RKO (cell line): Measurements from ENCODE around the gene FGFR4.

Experiments
- DNase-seq: peaks from one replicate; pipeline ENCODE4 v3.0.0-alpha.2; 2016; ENCODE audit warnings: low spot score

FGFR4 gene

GRCh38 chr5:177085985-177086653 lies 596 bp upstream of the FGFR4 start:
- no peak for DNase-seq

DNA sequence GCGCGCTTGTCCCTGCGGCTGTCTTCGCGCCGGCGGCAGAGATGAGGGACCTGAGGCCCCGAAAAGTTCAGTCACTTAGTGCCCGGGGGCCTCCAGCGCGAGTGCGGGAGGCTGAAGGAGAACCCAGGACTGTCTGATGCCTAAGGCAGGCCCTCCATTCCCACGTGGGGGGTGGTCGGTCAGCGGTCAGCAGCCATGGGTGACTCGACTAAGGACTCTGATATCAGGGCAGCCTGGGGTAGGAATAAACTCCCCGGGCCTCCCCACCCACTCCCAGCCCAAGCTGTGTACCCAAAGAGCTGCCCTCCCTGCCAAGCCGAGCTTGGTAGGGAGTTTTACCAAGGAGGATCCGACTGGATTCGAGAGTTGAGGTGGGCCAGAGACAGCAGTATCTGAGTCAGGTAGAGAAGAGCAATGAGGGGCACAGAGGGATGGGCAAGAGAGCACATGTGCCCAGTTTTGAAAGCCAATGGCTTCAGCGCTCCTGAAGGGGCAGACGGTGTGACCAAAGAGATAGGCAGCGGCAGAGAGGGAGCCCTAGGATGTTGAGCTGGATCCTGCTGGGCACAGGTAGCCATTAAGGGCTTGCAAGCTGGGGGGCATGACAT lies 787 bp downstream of the FGFR4 start:
- no peak for DNase-seq

DNA sequence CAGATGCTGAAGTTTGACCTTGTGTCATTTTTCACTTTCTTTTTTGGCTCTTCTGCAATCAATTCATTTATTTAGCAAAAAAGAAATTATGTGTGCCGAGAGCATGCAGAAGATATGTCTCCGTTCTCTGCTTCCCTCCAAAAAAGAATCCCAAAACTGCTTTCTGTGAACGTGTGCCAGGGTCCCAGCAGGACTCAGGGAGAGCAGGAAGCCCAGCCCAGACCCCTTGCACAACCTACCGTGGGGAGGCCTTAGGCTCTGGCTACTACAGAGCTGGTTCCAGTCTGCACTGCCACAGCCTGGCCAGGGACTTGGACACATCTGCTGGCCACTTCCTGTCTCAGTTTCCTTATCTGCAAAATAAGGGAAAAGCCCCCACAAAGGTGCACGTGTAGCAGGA lies 2.4 kb downstream of the FGFR4 start:
- DNase-seq = no peak

DNA sequence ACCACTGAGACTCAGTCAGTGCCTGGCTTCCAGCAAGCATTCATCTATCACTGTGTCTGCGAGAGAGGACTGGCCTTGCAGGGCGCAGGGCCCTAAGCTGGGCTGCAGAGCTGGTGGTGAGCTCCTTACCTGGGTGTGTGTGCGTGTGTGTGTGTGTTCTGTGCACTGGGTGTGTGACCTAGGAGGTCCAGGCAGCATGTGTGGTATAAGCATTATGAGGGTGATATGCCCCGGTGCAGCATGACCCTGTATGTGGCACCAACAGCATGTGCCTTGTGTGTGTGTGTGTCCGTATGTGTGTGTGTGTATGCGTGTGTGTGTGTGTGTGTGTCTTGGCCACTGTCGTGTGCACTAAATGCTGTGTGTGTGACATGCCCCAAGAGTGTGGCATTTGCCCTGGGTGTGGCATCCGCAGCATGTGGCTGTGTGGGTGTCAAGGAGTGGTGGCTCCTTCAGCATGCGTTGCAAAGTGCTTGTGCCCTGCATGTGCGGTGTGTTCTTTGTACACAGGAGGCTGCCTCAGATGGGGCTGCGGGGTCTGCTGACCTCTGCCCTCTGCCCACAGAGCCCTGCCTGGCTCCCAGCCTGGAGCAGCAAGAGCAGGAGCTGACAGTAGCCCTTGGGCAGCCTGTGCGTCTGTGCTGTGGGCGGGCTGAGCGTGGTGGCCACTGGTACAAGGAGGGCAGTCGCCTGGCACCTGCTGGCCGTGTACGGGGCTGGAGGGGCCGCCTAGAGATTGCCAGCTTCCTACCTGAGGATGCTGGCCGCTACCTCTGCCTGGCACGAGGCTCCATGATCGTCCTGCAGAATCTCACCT lies 3.3 kb downstream of the FGFR4 start:
- DNase-seq = no peak

DNA sequence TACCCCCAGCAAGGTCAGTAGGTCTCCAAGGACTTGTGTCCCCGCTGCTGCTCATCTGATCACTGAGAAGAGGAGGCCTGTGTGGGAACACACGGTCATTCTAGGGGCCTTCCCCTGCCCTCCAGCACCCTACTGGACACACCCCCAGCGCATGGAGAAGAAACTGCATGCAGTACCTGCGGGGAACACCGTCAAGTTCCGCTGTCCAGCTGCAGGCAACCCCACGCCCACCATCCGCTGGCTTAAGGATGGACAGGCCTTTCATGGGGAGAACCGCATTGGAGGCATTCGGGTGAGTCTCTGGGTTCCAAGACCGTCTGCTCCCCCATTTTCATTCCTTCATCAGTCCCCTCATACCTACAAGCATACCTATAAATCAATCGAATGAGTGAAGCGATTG lies 4.1 kb downstream of the FGFR4 start:
- no peak for DNase-seq

GRCh38 chr5:177091232-177091631 lies 4.5 kb downstream of the FGFR4 start:
- DNase-seq = no peak

GRCh38 chr5:177092178-177093081 lies 5.7 kb downstream of the FGFR4 start:
- no peak for DNase-seq

GRCh38 chr5:177093082-177093712 lies 6.5 kb downstream of the FGFR4 start:
- DNase-seq = no peak

- no peak for DNase-seq
Observed at GRCh38 chr5:177093803-177094202, 7.1 kb downstream of the FGFR4 start.

GRCh38 chr5:177094224-177095087 lies 7.7 kb downstream of the FGFR4 start:
- DNase-seq = peak; percentile 34

DNA sequence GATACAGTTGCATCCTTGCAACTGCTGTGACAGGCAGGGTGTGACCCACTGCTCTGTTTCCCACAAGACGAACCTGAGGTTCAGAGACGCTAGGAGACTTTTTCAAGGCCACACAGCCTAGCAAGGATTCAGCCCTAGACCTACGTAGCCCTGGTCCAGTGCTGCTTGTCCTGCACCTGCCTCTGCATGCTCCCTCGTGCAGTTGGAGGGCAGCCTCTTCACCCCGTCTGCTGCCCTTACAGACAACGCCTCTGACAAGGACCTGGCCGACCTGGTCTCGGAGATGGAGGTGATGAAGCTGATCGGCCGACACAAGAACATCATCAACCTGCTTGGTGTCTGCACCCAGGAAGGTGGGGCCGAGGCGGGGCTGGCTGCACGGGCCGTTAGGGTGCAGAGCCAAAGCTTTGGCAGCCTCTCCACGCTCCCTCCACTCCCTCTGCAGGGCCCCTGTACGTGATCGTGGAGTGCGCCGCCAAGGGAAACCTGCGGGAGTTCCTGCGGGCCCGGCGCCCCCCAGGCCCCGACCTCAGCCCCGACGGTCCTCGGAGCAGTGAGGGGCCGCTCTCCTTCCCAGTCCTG lies 8.5 kb downstream of the FGFR4 start:
- no peak for DNase-seq

GRCh38 chr5:177096162-177097015 lies 9.7 kb downstream of the FGFR4 start:
- no peak for DNase-seq

GRCh38 chr5:177097016-177097985 lies 10.6 kb downstream of the FGFR4 start:
- DNase-seq = no peak

DNA sequence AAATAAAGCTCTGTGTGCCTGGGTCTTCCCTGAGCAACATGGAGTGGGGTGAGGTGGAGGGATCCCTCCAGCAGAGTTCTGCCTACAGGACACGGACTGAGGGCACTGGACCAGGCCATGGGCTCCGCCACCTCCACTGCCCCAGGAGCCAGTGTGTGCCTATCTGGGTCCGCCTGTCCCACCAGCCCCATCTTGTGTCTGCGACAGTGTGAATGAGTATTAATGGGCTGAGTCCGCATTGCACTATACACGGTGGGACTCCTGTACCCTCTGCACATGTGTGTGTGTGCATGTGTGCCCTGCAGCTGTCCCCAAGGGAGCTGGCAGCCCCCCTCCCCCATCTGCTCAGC lies 11.4 kb downstream of the FGFR4 start:
- no peak for DNase-seq

DNA sequence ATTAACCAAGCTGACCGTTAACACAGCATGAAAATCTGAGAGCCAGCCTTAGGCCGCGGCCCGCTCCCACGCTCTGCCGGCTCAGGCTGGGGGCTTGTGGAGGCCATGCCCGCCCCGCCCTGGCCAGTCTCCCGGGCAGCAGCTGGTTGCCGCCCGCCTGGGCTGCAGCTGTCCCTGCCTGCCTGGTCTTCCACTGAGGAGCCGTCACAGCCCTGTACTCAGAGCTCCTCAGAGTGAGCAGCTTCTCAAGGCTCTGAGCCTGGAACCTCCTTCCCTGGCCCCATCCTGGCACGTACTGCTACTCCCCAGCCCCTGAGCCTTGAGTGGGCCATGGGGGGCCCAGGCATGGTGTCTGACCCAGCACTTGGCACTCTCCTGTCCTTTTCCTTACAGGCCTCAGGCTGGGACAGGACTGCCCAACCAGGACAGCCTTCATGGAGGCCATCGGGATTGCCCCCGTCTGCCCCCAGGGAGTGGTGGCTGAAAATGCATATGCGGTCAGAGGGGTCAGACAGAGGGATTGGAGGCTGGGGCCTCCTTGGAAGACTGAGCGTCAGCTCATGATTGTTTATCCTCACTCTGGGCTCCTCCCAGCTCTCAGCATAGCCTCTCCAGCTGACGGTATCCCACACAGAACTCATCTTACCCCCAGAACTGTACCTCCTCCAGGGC lies 11.9 kb downstream of the FGFR4 start:
- no peak for DNase-seq

GRCh38 chr5:177099422-177100093 lies 12.8 kb downstream of the FGFR4 start:
- no peak for DNase-seq

DNA sequence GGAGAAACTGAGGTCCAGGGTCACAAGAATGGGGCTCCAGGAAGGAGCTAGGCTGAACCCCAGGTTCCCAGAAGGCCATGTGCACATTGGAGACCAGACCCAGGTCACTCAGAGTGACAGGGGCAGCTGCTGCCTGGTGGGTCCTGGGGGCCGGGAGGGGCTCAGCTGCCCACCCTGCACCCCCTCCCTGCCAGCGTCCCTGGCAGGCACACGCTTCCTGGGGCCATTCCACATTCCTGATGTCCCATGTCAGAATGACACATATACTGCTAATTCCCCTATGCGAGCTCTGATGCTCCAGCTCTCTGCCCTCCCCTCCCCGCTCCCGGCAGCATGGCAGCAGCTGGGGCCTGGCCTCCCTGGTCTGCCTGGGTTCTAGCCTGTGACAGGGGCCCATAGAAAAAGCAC lies 14.0 kb downstream of the FGFR4 start:
- peak; percentile 48 for DNase-seq
